Bronchial epithelial cell (primary cell): ENCODE data around the gene GABRP. TPM values are rescaled to one million over a fixed set of nuclear protein-coding genes. Genes with fewer than 3 reads are reported as not detected.

Source experiments
- DNase-seq: peaks from one replicate; pipeline ENCODE4 v3.0.0-alpha.2; 2010; ENCODE audit warnings: low read depth
- FAIRE-seq: peaks from 2 replicates; lab custom pipeline; 2011; peaks lifted over from hg19 to GRCh38; lab: Jason Lieb, UNC
- H3K27me3 ChIP-seq: 2 replicates; pipeline ENCODE4 v1.5.1; 2011; ENCODE audit warnings: low read length; ENCODE audit not compliant: control insufficient read depth, insufficient read depth
- H3K36me3 ChIP-seq: 2 replicates; pipeline ENCODE4 v1.5.1; 2011; ENCODE audit warnings: low read length; ENCODE audit not compliant: control insufficient read depth, insufficient read depth
- H3K4me3 ChIP-seq: 2 replicates; pipeline ENCODE4 v1.5.1; 2011; ENCODE audit warnings: mild to moderate bottlenecking, low read depth, low read length, control low read depth
- total RNA-seq: library from RNA; depleted of rRNA; stranded (reverse); fragments of >200 nt; gene quantifications from 2 replicates; pipeline ENCODE4 v1.2.1, GENCODE V29; 2014
- TF ChIP-seq, protein P1 (sequence below): IDR thresholded peaks from 2 replicates; pipeline ENCODE4 v1.5.1; 2011; ENCODE audit warnings: mild to moderate bottlenecking, moderate library complexity, low read length, control low read depth, inconsistent platforms; ENCODE audit not compliant: insufficient read depth, severe bottlenecking

The GABRP gene
- total RNA-seq, 1 donor from 2014 or later = not detected

DNA sequence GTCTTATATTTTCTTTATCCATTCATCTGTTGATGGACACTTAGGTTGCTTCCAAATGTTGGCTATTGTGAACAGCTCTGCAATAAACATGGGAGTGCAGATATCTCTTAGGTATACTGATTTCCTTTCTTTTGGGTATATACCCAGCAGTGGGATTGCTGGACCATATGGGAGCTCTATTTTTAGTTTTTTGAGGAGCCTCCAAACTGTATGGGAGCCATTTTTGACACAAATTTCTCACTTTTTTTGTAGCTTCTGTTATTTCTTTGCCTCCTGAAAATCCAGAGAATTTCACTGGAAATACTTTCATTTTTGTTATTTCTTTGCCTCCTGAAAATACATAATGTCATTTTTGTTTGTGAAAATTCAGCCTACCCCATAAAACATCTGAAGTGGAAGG, 63.3 kb downstream of the GABRP start:
- Histone ChIP-seq H3K4me3 (no peak overlapping the region), H3K36me3 (no peaks in the 10 kb centered on the region), H3K27me3 (no peaks in the 10 kb centered on the region)
- no peak for DNase-seq
- FAIRE-seq = no peak
- TF ChIP-seq, protein P1, sequence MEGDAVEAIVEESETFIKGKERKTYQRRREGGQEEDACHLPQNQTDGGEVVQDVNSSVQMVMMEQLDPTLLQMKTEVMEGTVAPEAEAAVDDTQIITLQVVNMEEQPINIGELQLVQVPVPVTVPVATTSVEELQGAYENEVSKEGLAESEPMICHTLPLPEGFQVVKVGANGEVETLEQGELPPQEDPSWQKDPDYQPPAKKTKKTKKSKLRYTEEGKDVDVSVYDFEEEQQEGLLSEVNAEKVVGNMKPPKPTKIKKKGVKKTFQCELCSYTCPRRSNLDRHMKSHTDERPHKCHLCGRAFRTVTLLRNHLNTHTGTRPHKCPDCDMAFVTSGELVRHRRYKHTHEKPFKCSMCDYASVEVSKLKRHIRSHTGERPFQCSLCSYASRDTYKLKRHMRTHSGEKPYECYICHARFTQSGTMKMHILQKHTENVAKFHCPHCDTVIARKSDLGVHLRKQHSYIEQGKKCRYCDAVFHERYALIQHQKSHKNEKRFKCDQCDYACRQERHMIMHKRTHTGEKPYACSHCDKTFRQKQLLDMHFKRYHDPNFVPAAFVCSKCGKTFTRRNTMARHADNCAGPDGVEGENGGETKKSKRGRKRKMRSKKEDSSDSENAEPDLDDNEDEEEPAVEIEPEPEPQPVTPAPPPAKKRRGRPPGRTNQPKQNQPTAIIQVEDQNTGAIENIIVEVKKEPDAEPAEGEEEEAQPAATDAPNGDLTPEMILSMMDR = no peak

DNA sequence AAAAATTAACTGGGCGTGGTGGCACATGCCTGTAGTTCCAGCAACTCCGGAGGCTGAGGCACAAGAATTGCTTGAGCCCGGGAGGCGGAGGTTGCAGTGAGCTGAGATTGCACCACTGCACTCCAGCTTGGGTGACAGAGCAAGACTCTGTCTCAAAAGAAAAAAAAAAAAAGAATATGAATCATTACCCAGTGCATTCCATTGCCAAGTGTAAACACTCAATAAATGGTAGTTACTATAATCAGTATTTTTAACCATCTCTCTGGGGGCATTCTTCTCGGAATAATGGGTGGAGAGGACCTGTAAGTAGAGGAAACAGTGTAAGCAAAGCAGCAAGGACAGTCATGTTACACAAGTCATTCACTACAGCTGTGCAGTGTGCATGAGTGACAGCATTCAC, 64.5 kb downstream of the GABRP start:
- FAIRE-seq (no peak), DNase-seq (peak; percentile 67)
- H3K36me3 ChIP-seq = no peaks in the 10 kb centered on the region
- TF ChIP-seq, protein P1 = no peak
- no peaks in the 10 kb centered on the region for H3K27me3 ChIP-seq
- no peak overlapping the region for H3K4me3 ChIP-seq

DNA sequence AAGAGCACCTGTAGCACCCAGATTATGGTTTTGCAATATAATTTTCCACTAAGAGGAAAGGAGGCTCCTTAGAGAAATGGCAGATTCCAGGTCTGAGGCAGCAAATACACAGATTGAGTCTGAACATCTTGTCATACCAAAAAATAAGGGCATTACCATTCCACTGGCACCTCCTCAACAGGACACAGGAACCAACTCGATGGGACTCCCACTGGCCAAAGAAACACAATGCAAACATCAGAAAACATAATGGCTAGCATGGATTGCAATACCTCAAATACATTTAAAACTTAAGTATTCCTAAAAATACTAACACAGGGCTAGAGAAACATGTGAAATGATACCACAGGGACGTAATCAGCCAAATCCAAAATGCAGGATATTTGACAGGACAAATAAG, 65.8 kb downstream of the GABRP start:
- Histone ChIP-seq H3K4me3 (no peak overlapping the region), H3K36me3 (no peaks in the 10 kb centered on the region), H3K27me3 (no peaks in the 10 kb centered on the region)
- TF ChIP-seq, protein P1 = no peak
- DNase-seq (peak; percentile 1), FAIRE-seq (no peak)

DNA sequence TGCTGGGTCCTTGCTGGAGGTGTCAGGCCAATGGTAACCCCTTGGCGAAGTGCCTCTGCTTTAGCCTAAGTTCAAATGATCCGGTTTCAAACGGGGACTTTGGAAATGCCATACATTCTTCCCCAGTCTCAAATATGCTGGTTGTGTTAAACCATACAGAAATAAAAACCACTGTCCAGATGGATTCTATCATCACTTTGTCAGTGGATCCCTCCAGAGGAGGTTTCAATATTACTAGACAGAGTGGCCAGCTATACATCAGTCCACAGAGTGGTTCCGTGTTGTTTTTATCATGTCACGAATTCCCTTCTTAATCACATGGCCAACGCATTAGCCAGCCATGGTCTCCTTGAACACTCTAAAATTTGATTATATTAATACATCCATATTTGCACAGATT, 71.0 kb downstream of the GABRP start:
- DNase-seq = no peak
- Histone ChIP-seq H3K4me3 (no peak overlapping the region), H3K27me3 (no peaks in the 10 kb centered on the region), H3K36me3 (no peaks in the 10 kb centered on the region)
- no peak for FAIRE-seq
- TF ChIP-seq, protein P1 = no peak

DNA sequence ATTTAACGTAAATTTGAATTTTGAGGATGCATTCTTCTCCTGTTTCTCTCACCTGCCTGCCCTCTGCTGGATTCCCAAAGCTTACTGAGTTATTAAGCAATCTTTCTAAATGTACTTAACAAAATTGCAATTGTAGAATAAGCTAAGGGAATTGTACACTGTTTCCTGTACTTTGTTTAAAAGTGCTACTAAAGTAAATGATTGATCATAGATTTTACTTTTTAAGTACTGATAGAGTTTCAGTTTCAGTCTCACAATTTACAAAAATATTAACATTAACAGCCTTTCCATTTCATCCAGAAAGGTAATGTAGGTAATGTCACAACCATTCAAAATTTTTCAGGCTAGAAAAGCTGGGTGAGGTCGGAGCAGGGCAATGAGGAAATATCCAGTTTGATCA, 73.5 kb downstream of the GABRP start:
- TF ChIP-seq, protein P1 = no peak
- DNase-seq = no peak

DNA sequence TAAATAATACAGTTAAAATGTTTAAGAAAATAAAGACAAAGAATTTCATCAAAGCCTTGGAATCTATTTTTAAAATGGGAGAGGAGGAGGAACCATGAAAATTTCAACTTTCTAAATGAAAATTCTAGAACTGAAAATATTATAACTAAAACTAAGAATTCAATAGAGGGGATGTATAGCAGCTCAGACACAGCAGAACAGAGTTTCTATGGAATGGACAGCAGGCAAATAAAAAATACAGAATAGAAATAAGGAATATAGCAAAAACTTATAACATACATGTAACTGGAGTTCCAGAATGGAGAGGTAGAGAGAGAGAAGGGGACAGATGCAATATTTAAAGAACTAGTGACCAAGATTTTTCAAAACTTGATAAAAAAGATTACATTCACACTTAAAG, 76.9 kb downstream of the GABRP start:
- no peaks in the 10 kb centered on the region for H3K36me3 ChIP-seq
- FAIRE-seq (no peak), DNase-seq (no peak)
- H3K4me3 ChIP-seq = no peak overlapping the region
- H3K27me3 ChIP-seq = no peaks in the 10 kb centered on the region
- TF ChIP-seq, protein P1 = no peak

More for the DNA sequence above, 73.5 kb downstream of the GABRP start:
- Histone ChIP-seq H3K36me3 (no peaks in the 10 kb centered on the region), H3K27me3 (no peaks in the 10 kb centered on the region), H3K4me3 (no peak overlapping the region)
- no peak for FAIRE-seq
